ENCODE data around the gene ZNF76. TPM values are rescaled to one million over a fixed set of nuclear protein-coding genes. Genes with fewer than 3 reads are reported as not detected.

The ZNF76 gene
- total RNA-seq, 2 experiments from 2014 or later: 31.0 to 59.5 TPM

DNA sequence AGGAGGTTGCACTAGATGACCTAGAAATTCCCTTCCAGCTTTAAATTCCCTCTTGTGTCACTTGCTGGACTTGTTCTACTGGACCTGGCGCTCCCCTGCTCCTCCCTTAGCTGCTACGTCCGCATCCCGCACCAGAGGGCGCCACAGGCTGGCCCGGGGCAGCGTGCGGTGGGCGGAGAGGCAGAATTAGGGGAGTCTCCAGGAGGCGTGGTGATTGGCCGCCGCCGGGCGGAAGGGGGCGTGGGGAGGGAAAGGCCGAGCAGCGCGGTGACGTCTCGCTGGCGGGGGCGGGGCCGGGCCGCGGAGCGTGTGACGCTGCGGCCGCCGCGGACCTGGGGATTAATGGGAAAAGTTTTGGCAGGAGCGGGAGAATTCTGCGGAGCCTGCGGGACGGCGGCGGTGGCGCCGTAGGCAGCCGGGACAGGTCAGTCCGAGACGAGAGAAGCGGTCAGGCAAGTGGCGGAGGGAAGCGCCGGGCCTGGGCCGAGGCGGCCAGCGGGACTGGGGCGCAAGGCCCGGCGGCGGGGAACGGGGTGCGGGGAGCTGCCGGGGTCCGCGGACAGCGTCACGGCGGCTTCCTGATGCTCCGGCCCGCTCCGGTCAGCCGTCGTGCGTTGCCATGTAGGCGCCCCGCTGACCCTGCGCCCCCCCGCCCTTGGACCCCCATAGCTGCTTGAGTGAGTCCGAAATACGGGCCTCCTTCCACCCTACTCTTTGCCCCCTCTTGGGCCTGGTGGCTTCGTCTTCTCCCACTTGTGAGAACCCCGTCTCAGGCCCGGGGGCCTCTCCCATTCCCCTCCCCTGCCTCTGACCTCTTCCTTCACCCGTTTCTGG is 82.9 kb downstream of the ZNF76 start, which contains the start of gene PPARD:
Gene PPARD, plus strand, starts transcription at position 301 of the 834 bp plus-strand sequence. CDS start 68,530 bp downstream, outside the sequence.
- Histone ChIP-seq H3K27ac (ENCODE audit: low read depth, low read length, poor library complexity, severe bottlenecking) (no peak within 1 kb of the TSS), H3K36me3 (ENCODE audit: insufficient read depth, low read length) (peaks cover 16% of the 10 kb centered on the region), H3K4me1 (ENCODE audit: insufficient read depth, low read length, poor library complexity, severe bottlenecking) (peaks cover 22% of the 10 kb centered on the region), H3K4me2 (ENCODE audit: low read length) (peak within 1 kb of the TSS; percentile 93), H3K9me2 (ENCODE audit: insufficient read depth, low read length) (no peaks in the 10 kb centered on the region), H4K20me1 (ENCODE audit: insufficient read depth, low read length) (peaks cover 11% of the 10 kb centered on the region; the same call in 1 of the 2 replicates), H3K4me3 (ENCODE audit: low read depth, low read length, poor library complexity, severe bottlenecking) (peak within 1 kb of the TSS; percentile 85), H2AFZ (ENCODE audit: low read length) (peak within 1 kb of the TSS; percentile 53; the same call in 1 of the 2 replicates), H3K9me3 (ENCODE audit: low read length) (no peaks in the 10 kb centered on the region), H3K79me2 (ENCODE audit: insufficient read depth, low read depth, low read length) (peaks cover 13% of the 10 kb centered on the region; the same call in 1 of the 2 replicates)
- BruUV-seq (replicated peaks): no TSS peak
- ChIA-PET CTCF (ENCODE audit: unreplicated experiment) (interaction anchor here (0.6 to 1.4 kb wide), 8 partner anchors 10 to 144 kb away, joined by 3 to 7 read pairs (median 3); no protein-coding TSS in a partner anchor), POLR2A (interaction anchor here (0.5 kb wide), 2 partner anchors 74 to 216 kb away, joined by 3 to 6 read pairs; no protein-coding TSS in a partner anchor)
- TF ChIP-seq EZH2phosphoT487 (IDR thresholded peaks at IDR 0.05; ENCODE audit: borderline replicate concordance, low read depth, low read length): no peak
- TF ChIP-seq, protein P1, sequence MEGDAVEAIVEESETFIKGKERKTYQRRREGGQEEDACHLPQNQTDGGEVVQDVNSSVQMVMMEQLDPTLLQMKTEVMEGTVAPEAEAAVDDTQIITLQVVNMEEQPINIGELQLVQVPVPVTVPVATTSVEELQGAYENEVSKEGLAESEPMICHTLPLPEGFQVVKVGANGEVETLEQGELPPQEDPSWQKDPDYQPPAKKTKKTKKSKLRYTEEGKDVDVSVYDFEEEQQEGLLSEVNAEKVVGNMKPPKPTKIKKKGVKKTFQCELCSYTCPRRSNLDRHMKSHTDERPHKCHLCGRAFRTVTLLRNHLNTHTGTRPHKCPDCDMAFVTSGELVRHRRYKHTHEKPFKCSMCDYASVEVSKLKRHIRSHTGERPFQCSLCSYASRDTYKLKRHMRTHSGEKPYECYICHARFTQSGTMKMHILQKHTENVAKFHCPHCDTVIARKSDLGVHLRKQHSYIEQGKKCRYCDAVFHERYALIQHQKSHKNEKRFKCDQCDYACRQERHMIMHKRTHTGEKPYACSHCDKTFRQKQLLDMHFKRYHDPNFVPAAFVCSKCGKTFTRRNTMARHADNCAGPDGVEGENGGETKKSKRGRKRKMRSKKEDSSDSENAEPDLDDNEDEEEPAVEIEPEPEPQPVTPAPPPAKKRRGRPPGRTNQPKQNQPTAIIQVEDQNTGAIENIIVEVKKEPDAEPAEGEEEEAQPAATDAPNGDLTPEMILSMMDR (conservative IDR thresholded peaks at IDR 0.05; ENCODE audit: low read length): peak; percentile 97
- peak; percentile 94 for DNase-seq (ENCODE audit: low spot score)
- intact Hi-C loops (cut with micrococcal nuclease; ENCODE audit: unreplicated experiment): loop anchor here (1.0 to 2.0 kb wide), 4 partner anchors 45 to 126 kb away; partner anchors contain the start of genes DEF6 and RPL10A

DNA sequence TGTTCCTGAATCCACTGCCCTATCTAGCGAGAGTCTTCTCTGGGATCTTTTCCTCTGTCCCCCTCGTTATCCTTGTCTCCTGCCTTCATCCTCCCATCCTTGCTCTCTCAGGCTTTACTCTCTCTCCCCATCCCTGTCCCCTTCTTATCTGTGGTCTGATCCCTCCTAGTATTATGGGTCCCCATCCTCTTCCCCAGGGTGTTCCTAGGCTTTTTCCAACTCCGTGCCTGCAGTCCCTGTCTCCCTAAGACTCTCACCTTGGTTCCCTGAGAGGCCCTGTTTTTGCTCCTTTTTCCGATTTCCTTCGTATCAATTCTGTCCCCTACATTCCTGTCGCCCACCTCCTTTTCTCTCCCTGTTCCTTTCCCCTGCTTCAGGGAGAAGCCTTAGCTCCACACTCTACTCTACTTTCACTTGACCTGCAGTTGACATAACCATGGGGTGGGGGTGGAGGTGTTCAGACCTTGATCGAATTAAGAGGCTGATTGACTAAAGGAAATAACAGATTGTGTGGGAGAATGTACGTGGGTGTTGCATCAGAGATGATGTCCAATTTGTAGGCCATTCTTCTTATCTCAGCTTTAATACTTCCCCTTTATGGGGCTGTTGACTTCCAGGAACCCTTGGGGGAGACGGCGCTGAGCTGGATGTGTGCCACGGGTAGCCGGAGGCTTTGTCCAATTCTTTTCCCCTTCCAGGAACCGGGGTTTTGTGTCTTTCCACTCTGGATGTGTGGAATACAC is 83.7 kb downstream of the ZNF76 start:
- intact Hi-C loops (cut with micrococcal nuclease; ENCODE audit: unreplicated experiment): loop anchor here (2.0 kb wide), 1 partner anchor 72 kb away; no protein-coding TSS in a partner anchor

More for the DNA sequence above, 83.7 kb downstream of the ZNF76 start:
- no TSS peak for BruUV-seq (replicated peaks)
- Histone ChIP-seq H3K9me2 (ENCODE audit: insufficient read depth, low read length) (no peaks in the 10 kb centered on the region), H3K4me3 (ENCODE audit: low read depth, low read length, poor library complexity, severe bottlenecking) (peak overlapping the region; percentile 85), H3K4me2 (ENCODE audit: low read length) (peak overlapping the region; percentile 93), H3K79me2 (ENCODE audit: insufficient read depth, low read depth, low read length) (peaks cover 13% of the 10 kb centered on the region; the same call in 1 of the 2 replicates), H3K4me1 (ENCODE audit: insufficient read depth, low read length, poor library complexity, severe bottlenecking) (peaks cover 27% of the 10 kb centered on the region), H3K36me3 (ENCODE audit: insufficient read depth, low read length) (peaks cover 16% of the 10 kb centered on the region), H3K27ac (ENCODE audit: low read depth, low read length, poor library complexity, severe bottlenecking) (no peak overlapping the region), H4K20me1 (ENCODE audit: insufficient read depth, low read length) (peaks cover 11% of the 10 kb centered on the region; the same call in 1 of the 2 replicates), H2AFZ (ENCODE audit: low read length) (no peak overlapping the region), H3K9me3 (ENCODE audit: low read length) (no peaks in the 10 kb centered on the region)
- DNase-seq (ENCODE audit: low spot score): peak; percentile 34
- CTCF ChIA-PET (ENCODE audit: unreplicated experiment): interaction anchor here (0.6 to 1.0 kb wide), 5 partner anchors 11 to 105 kb away, joined by 3 to 7 read pairs (median 3); no protein-coding TSS in a partner anchor
- POLR2A ChIA-PET: no interaction called here
- no peak for TF ChIP-seq EZH2phosphoT487 (IDR thresholded peaks at IDR 0.05; ENCODE audit: borderline replicate concordance, low read depth, low read length)
- TF ChIP-seq, protein P1 (conservative IDR thresholded peaks at IDR 0.05; ENCODE audit: low read length): no peak

Measured in OCI-LY7 (cell line).